BE2C (cell line): Measurements from ENCODE around the gene MCM9.

Experiments used
- DNase-seq: peaks from one replicate; pipeline ENCODE4 v3.0.0-alpha.2; 2020
- H3K27me3 ChIP-seq: fragments of 250-450 bp; sonication (Bioruptor Pico); 2 replicates; pipeline ENCODE4 v1.5.1; 2020; ENCODE audit warnings: mild to moderate bottlenecking
- H3K36me3 ChIP-seq: fragments of 250-450 bp; sonication (Bioruptor Pico); 2 replicates; pipeline ENCODE4 v1.5.1; 2020; ENCODE audit warnings: mild to moderate bottlenecking
- H3K4me1 ChIP-seq: fragments of 250-450 bp; sonication (Bioruptor Pico); 2 replicates; pipeline ENCODE4 v1.5.1; 2020
- H3K4me3 ChIP-seq: 2 replicates; pipeline ENCODE4 v1.5.1; 2011; ENCODE audit warnings: low read depth, low read length
- H3K9me3 ChIP-seq: fragments of 250-450 bp; sonication (Bioruptor Pico); 2 replicates; pipeline ENCODE4 v1.5.1; 2020
- TF ChIP-seq, protein P1 (sequence below): IDR thresholded peaks from 2 replicates; pipeline ENCODE4 v1.5.1; 2012; ENCODE audit warnings: mild to moderate bottlenecking, low read depth, low read length

MCM9 gene

GRCh38 chr6:118853408-118853807 is 81.6 kb downstream of the MCM9 start:
- TF ChIP-seq, protein P1, sequence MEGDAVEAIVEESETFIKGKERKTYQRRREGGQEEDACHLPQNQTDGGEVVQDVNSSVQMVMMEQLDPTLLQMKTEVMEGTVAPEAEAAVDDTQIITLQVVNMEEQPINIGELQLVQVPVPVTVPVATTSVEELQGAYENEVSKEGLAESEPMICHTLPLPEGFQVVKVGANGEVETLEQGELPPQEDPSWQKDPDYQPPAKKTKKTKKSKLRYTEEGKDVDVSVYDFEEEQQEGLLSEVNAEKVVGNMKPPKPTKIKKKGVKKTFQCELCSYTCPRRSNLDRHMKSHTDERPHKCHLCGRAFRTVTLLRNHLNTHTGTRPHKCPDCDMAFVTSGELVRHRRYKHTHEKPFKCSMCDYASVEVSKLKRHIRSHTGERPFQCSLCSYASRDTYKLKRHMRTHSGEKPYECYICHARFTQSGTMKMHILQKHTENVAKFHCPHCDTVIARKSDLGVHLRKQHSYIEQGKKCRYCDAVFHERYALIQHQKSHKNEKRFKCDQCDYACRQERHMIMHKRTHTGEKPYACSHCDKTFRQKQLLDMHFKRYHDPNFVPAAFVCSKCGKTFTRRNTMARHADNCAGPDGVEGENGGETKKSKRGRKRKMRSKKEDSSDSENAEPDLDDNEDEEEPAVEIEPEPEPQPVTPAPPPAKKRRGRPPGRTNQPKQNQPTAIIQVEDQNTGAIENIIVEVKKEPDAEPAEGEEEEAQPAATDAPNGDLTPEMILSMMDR = no peak
- no peak for DNase-seq
- Histone ChIP-seq H3K27me3 (no peaks in the 10 kb centered on the region), H3K9me3 (no peaks in the 10 kb centered on the region), H3K4me3 (no peak overlapping the region), H3K36me3 (no peaks in the 10 kb centered on the region), H3K4me1 (no peaks in the 10 kb centered on the region)

DNA sequence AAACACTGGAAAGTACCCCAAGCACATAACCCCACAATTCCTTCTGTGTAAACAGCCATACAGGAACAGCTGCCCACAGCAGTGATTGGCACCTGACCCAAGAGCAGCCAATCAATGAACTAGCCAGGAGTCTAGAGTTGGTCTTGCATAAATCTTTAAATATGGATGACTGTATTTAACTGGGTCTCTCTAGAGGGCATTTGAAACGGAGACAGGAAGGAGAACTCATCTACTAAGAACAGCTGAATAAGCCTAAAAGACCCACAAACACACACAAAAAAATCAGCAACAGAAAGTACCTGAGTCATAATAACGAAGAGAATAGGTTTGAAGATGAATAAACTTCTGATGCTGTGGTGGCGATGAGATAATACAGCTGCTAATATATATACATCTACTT is 90.0 kb downstream of the MCM9 start:
- Histone ChIP-seq H3K36me3 (no peaks in the 10 kb centered on the region), H3K4me1 (no peaks in the 10 kb centered on the region), H3K9me3 (no peaks in the 10 kb centered on the region), H3K4me3 (no peak overlapping the region), H3K27me3 (no peaks in the 10 kb centered on the region)
- no peak for DNase-seq
- TF ChIP-seq, protein P1 = no peak

- Histone ChIP-seq H3K27me3 (no peaks in the 10 kb centered on the region), H3K4me3 (no peak overlapping the region), H3K4me1 (no peaks in the 10 kb centered on the region), H3K9me3 (no peaks in the 10 kb centered on the region; the same call in 1 of the 2 replicates), H3K36me3 (no peaks in the 10 kb centered on the region)
- no peak for DNase-seq
- TF ChIP-seq, protein P1 = no peak
Measured at GRCh38 chr6:118843685-118844390, 91.1 kb downstream of the MCM9 start.

DNA sequence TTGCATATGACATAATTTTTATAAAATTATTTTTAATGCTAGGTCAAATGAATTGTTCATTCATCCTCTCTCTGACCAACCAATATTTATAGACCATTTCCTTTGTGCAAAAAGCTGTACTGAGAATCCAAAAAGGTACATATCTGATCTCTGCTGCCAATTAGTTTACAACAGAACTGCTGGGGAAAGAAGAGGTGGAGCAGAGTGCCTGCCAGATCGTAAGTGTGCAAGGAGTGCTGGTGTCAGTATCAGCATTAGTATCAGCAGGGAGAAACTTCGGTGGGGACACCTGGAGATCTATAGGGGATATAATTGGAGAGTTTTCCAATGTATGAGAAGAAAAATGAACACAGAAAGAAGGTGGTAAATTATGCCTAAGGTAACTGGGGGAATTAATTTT is 104.3 kb downstream of the MCM9 start:
- Histone ChIP-seq H3K9me3 (no peaks in the 10 kb centered on the region; the same call in 1 of the 2 replicates), H3K4me1 (no peaks in the 10 kb centered on the region; the same call in 1 of the 2 replicates), H3K4me3 (no peak overlapping the region), H3K27me3 (no peaks in the 10 kb centered on the region), H3K36me3 (no peaks in the 10 kb centered on the region)
- peak; percentile 19 for DNase-seq
- TF ChIP-seq, protein P1 = no peak

- no peaks in the 10 kb centered on the region for H3K36me3 ChIP-seq
- DNase-seq = no peak
- TF ChIP-seq, protein P1 = no peak
- H3K9me3 ChIP-seq = no peaks in the 10 kb centered on the region; the same call in 1 of the 2 replicates
- H3K27me3 ChIP-seq = no peaks in the 10 kb centered on the region
- H3K4me3 ChIP-seq = no peak overlapping the region
- H3K4me1 ChIP-seq = no peaks in the 10 kb centered on the region; the same call in 1 of the 2 replicates
Measured at GRCh38 chr6:118829817-118830478, 105.0 kb downstream of the MCM9 start.

- TF ChIP-seq, protein P1 = no peak
- no peaks in the 10 kb centered on the region for H3K36me3 ChIP-seq
Measured at GRCh38 chr6:118826096-118826495, 108.9 kb downstream of the MCM9 start.

More at GRCh38 chr6:118826096-118826495, 108.9 kb downstream of the MCM9 start:
- no peaks in the 10 kb centered on the region; the same call in 1 of the 2 replicates for H3K4me1 ChIP-seq
- H3K27me3 ChIP-seq = no peaks in the 10 kb centered on the region
- no peak for DNase-seq
- H3K9me3 ChIP-seq = no peaks in the 10 kb centered on the region
- H3K4me3 ChIP-seq = no peak overlapping the region
